GM19025 (cell line): Measurements from ENCODE around the gene ADAM22.
"Not testable (repeated sequence)": the region's sequence is repeated elsewhere in the genome, so short reads cannot be mapped to it uniquely, and the experiment has no call there.

ENCODE experiments used
- ATAC-seq: cut with Tn5 transposase; IDR thresholded peaks from one replicate; pipeline ENCODE4 v1.9.1; 2021; ENCODE audit warnings: mild to moderate bottlenecking, low read depth, moderate library complexity; ENCODE audit not compliant: unreplicated experiment

The ADAM22 gene

GRCh38 chr7:88150033-88150432, 216.0 kb downstream of the ADAM22 start:
- no peak for ATAC-seq

GRCh38 chr7:88151119-88151790, 217.2 kb downstream of the ADAM22 start:
- no peak for ATAC-seq

- no peak for ATAC-seq
These were observed 219.3 kb downstream of the ADAM22 start for GRCh38 chr7:88153378-88153777.

GRCh38 chr7:88155756-88156155, 221.7 kb downstream of the ADAM22 start:
- no peak for ATAC-seq

- ATAC-seq, result no peak
These were observed 222.3 kb downstream of the ADAM22 start for GRCh38 chr7:88156356-88156755.

GRCh38 chr7:88159741-88160140, 225.7 kb downstream of the ADAM22 start:
- ATAC-seq, result not testable (repeated sequence)

- ATAC-seq, result no peak
These were observed 231.6 kb downstream of the ADAM22 start for GRCh38 chr7:88165697-88166096.

GRCh38 chr7:88167223-88167622, 233.2 kb downstream of the ADAM22 start:
- no peak for ATAC-seq

- no peak for ATAC-seq
These were observed 233.7 kb downstream of the ADAM22 start for GRCh38 chr7:88167721-88168120.

- ATAC-seq, result no peak
These were observed 235.8 kb downstream of the ADAM22 start for GRCh38 chr7:88169717-88170320.

- no peak for ATAC-seq
These were observed 238.8 kb downstream of the ADAM22 start for GRCh38 chr7:88172842-88173241.

- ATAC-seq, result no peak
These were observed 242.1 kb downstream of the ADAM22 start for GRCh38 chr7:88176190-88176589.

GRCh38 chr7:88183051-88183450, 249.0 kb downstream of the ADAM22 start:
- ATAC-seq, result no peak

GRCh38 chr7:88184848-88185304, 250.8 kb downstream of the ADAM22 start:
- ATAC-seq, result peak; percentile 82

- ATAC-seq, result no peak
These were observed 251.6 kb downstream of the ADAM22 start for GRCh38 chr7:88185650-88186049.

GRCh38 chr7:88191911-88192310, 257.9 kb downstream of the ADAM22 start:
- no peak for ATAC-seq

GRCh38 chr7:88200261-88200660, 266.2 kb downstream of the ADAM22 start:
- no peak for ATAC-seq

GRCh38 chr7:88200789-88201188, 266.7 kb downstream of the ADAM22 start:
- no peak for ATAC-seq

GRCh38 chr7:88201305-88201704, 267.3 kb downstream of the ADAM22 start:
- ATAC-seq, result no peak

GRCh38 chr7:88202278-88202677, 268.2 kb downstream of the ADAM22 start:
- no peak for ATAC-seq

- ATAC-seq, result no peak
These were observed 268.7 kb downstream of the ADAM22 start for GRCh38 chr7:88202799-88203198.

GRCh38 chr7:88203401-88203800, 269.4 kb downstream of the ADAM22 start:
- no peak for ATAC-seq
